ENCODE data around the gene PLEK. TPM values are rescaled to one million over a fixed set of nuclear protein-coding genes. Genes with fewer than 3 reads are reported as not detected.

The PLEK gene
- total and polyA plus RNA-seq, 2 donors (not counting 1 experiment from before 2014, with no cell fraction given): 39.9 to 78.3 TPM

- Mint-ChIP-seq H3K27ac (no peak overlapping the region), H3K4me1 (peaks cover 46% of the 10 kb centered on the region), H3K9me3 (ENCODE audit: insufficient read depth) (no peaks in the 10 kb centered on the region), H3K4me3 (no peak overlapping the region), H3K27me3 (no peaks in the 10 kb centered on the region)
- Histone ChIP-seq H3K36me3 (replicated peaks in 1 of 2; ENCODE audit: control extremely low read depth in 1 of 2, control insufficient read depth in 1 of 2, extremely low read depth in 1 of 2, insufficient read depth in 2 of 2, low read length in 1 of 2) (no peaks in the 10 kb centered on the region), H3K27me3 (replicated peaks in 1 of 4; ENCODE audit: control extremely low read depth in 1 of 4, control insufficient read depth in 3 of 4, insufficient read depth in 4 of 4, low read length in 3 of 4) (no peaks in the 10 kb centered on the region), H3K9me3 (ENCODE audit: control extremely low read depth in 1 of 3, control insufficient read depth in 2 of 3, insufficient read depth in 1 of 3, low read length in 2 of 3) (peaks cover 0 to under 1% (median 0%) of the 10 kb centered on the region in 3 donors), H3K4me1 (ENCODE audit: control insufficient read depth in 2 of 2, insufficient read depth in 2 of 2, low read length in 2 of 2) (peaks cover 61 to 62% of the 10 kb centered on the region in 2 donors), H3K4me3 (ENCODE audit: control extremely low read depth in 1 of 5, extremely low read depth in 1 of 5, insufficient read depth in 1 of 5, low read depth in 2 of 5, low read length in 4 of 5) (no peak overlapping the region), H3K4me2 (replicated peaks; ENCODE audit: low read depth, low read length, poor library complexity, severe bottlenecking) (peak overlapping the region; percentile 50), H3K9ac (ENCODE audit: low read length) (no peak overlapping the region), H2AFZ (ENCODE audit: insufficient read depth, low read depth, low read length, poor library complexity, severe bottlenecking) (no peak overlapping the region), H3K79me2 (ENCODE audit: control insufficient read depth, insufficient read depth, low read length) (peaks cover 5% of the 10 kb centered on the region), H4K20me1 (ENCODE audit: control insufficient read depth, insufficient read depth, low read length, poor library complexity, severe bottlenecking) (no peaks in the 10 kb centered on the region), H3K27ac (ENCODE audit: low read length in 2 of 2) (peak overlapping the region; percentile 72 to 74)
- no CpG with 5 or more reads among the region's 1 CpG for WGBS (ENCODE audit: insufficient coverage)
- no peak for ATAC-seq (ENCODE audit: low read depth)
- CTCF ChIA-PET: interaction anchor here (1.3 to 5.7 kb wide), 4 partner anchors 10 to 65 kb away, joined by 4 to 39 read pairs (median 4); no protein-coding TSS in a partner anchor
- intact Hi-C loops (cut with micrococcal nuclease): no loop called here
- TF ChIP-seq CTCF (IDR thresholded peaks at IDR 0.05) (no peak), EZH2 (IDR thresholded peaks at IDR 0.05; ENCODE audit: borderline replicate concordance, insufficient read depth, low read depth, low read length, poor library complexity, severe bottlenecking) (no peak)
- POLR2A ChIA-PET: interaction anchor here (0.8 to 1.5 kb wide), 6 partner anchors 10 to 66 kb away, joined by 3 to 7 read pairs (median 4); no protein-coding TSS in a partner anchor
- DNase-seq: no peak
Measured at GRCh38 chr2:68426446-68426845, 61.4 kb downstream of the PLEK start.

- Histone ChIP-seq H3K4me1 (ENCODE audit: control insufficient read depth in 2 of 2, insufficient read depth in 2 of 2, low read length in 2 of 2) (peaks cover 61 to 62% of the 10 kb centered on the region in 2 donors), H3K36me3 (replicated peaks in 1 of 2; ENCODE audit: control extremely low read depth in 1 of 2, control insufficient read depth in 1 of 2, extremely low read depth in 1 of 2, insufficient read depth in 2 of 2, low read length in 1 of 2) (no peaks in the 10 kb centered on the region), H3K4me2 (replicated peaks; ENCODE audit: low read depth, low read length, poor library complexity, severe bottlenecking) (peak overlapping the region; percentile 50), H2AFZ (ENCODE audit: insufficient read depth, low read depth, low read length, poor library complexity, severe bottlenecking) (peak overlapping the region; percentile 11), H3K27ac (ENCODE audit: low read length in 2 of 2) (peak overlapping the region; percentile 72 to 74), H3K27me3 (replicated peaks in 1 of 4; ENCODE audit: control extremely low read depth in 1 of 4, control insufficient read depth in 3 of 4, insufficient read depth in 4 of 4, low read length in 3 of 4) (no peaks in the 10 kb centered on the region), H3K9ac (ENCODE audit: low read length) (peak overlapping the region; percentile 18), H3K79me2 (ENCODE audit: control insufficient read depth, insufficient read depth, low read length) (peaks cover 5% of the 10 kb centered on the region), H3K9me3 (ENCODE audit: control extremely low read depth in 1 of 3, control insufficient read depth in 2 of 3, insufficient read depth in 1 of 3, low read length in 2 of 3) (peaks cover 0 to 6% (median 0%) of the 10 kb centered on the region in 3 donors), H3K4me3 (ENCODE audit: control extremely low read depth in 1 of 5, extremely low read depth in 1 of 5, insufficient read depth in 1 of 5, low read depth in 2 of 5, low read length in 4 of 5) (peak overlapping the region in 1 of 5 experiments; percentile 35), H4K20me1 (ENCODE audit: control insufficient read depth, insufficient read depth, low read length, poor library complexity, severe bottlenecking) (no peaks in the 10 kb centered on the region)
- peak; percentile 57 for DNase-seq
- peaks cover 40% of the 10 kb centered on the region for H3K4me1 Mint-ChIP-seq
- WGBS (ENCODE audit: insufficient coverage): 68% methylated on average over 4 of the region's 10 CpGs
- H3K27ac Mint-ChIP-seq: peak overlapping the region; percentile 91
- intact Hi-C loops (cut with micrococcal nuclease): no loop called here
- H3K4me3 Mint-ChIP-seq: peak overlapping the region; percentile 75
- TF ChIP-seq EZH2 (IDR thresholded peaks at IDR 0.05; ENCODE audit: borderline replicate concordance, insufficient read depth, low read depth, low read length, poor library complexity, severe bottlenecking) (no peak), CTCF (IDR thresholded peaks at IDR 0.05) (no peak)
- ChIA-PET CTCF (interaction anchor here (0.6 to 5.7 kb wide), 10 partner anchors 9 to 299 kb away, joined by 3 to 39 read pairs (median 4); no protein-coding TSS in a partner anchor), POLR2A (interaction anchor here (0.8 to 1.5 kb wide), 6 partner anchors 9 to 66 kb away, joined by 3 to 7 read pairs (median 4); no protein-coding TSS in a partner anchor)
- no peaks in the 10 kb centered on the region for H3K9me3 Mint-ChIP-seq (ENCODE audit: insufficient read depth)
- no peaks in the 10 kb centered on the region for H3K27me3 Mint-ChIP-seq
- peak; percentile 25 for ATAC-seq (ENCODE audit: low read depth)
Measured at GRCh38 chr2:68426848-68427579, 61.9 kb downstream of the PLEK start.
